SK-N-SH treated with all-trans-retinoic acid at 6 μM for 48 hours (cell line): ENCODE measurements around the gene PCDHGA5.
"Not testable (repeated sequence)": the region's sequence is repeated elsewhere in the genome, so short reads cannot be mapped to it uniquely, and the experiment has no call there.

Experiments
- BACH2 ChIP-seq: fragments of 250-450 bp; sonication (Bioruptor Pico); IDR thresholded peaks from 2 replicates; pipeline ENCODE4 v1.9.0; 2021; ENCODE audit warnings: mild to moderate bottlenecking, borderline replicate concordance
- GLIS3 ChIP-seq: fragments of 250-450 bp; sonication (Bioruptor Pico); IDR thresholded peaks from 2 replicates; pipeline ENCODE4 v1.5.0; 2020; ENCODE audit warnings: mild to moderate bottlenecking, moderate library complexity
- OSR1 ChIP-seq: fragments of 250-450 bp; sonication (Bioruptor Pico); IDR thresholded peaks from 2 replicates; pipeline ENCODE4 v1.8.0; 2022; ENCODE audit warnings: moderate library complexity, mild to moderate bottlenecking, inconsistent platforms
- PPARA ChIP-seq: fragments of 250-450 bp; sonication (Bioruptor Pico); IDR thresholded peaks from 2 replicates; pipeline ENCODE4 v1.5.0; 2020; ENCODE audit warnings: mild to moderate bottlenecking, borderline replicate concordance
- TOX ChIP-seq: fragments of 250-450 bp; sonication (Bioruptor Pico); IDR thresholded peaks from 2 replicates; pipeline ENCODE4 v1.8.0; 2021; ENCODE audit warnings: mild to moderate bottlenecking, moderate library complexity, borderline replicate concordance
- ZFP30 ChIP-seq: fragments of 450-650 bp; formaldehyde crosslinking; IDR thresholded peaks from 2 replicates; pipeline ENCODE4 v1.5.0; 2022; ENCODE audit warnings: mild to moderate bottlenecking, moderate library complexity
- ZNF565 ChIP-seq: fragments of 450-650 bp; formaldehyde crosslinking; conservative IDR thresholded peaks from 2 replicates; pipeline ENCODE4 v1.5.0; 2020; ENCODE audit warnings: low read depth, mild to moderate bottlenecking, moderate library complexity
- ZNF70 ChIP-seq: fragments of 450-650 bp; formaldehyde crosslinking; IDR thresholded peaks from 2 replicates; pipeline ENCODE4 v1.5.0; 2020; ENCODE audit warnings: mild to moderate bottlenecking, moderate library complexity
- TF ChIP-seq, protein P1 (sequence below): fragments of 250-450 bp; sonication (Bioruptor Pico); IDR thresholded peaks from 2 replicates; pipeline ENCODE4 v1.8.0; 2020; ENCODE audit warnings: mild to moderate bottlenecking, moderate library complexity, borderline replicate concordance

GRCh38 chr5:141375444-141376155, 11.6 kb downstream of the PCDHGA5 start:
- not testable (repeated sequence) for TF ChIP-seq ZNF70 (CRISPR knock-in tag); TOX; GLIS3; ZNF565 (CRISPR knock-in tag); OSR1; ZFP30 (CRISPR knock-in tag); BACH2 (CRISPR knock-in tag); PPARA (CRISPR knock-in tag)
- TF ChIP-seq, protein P1, sequence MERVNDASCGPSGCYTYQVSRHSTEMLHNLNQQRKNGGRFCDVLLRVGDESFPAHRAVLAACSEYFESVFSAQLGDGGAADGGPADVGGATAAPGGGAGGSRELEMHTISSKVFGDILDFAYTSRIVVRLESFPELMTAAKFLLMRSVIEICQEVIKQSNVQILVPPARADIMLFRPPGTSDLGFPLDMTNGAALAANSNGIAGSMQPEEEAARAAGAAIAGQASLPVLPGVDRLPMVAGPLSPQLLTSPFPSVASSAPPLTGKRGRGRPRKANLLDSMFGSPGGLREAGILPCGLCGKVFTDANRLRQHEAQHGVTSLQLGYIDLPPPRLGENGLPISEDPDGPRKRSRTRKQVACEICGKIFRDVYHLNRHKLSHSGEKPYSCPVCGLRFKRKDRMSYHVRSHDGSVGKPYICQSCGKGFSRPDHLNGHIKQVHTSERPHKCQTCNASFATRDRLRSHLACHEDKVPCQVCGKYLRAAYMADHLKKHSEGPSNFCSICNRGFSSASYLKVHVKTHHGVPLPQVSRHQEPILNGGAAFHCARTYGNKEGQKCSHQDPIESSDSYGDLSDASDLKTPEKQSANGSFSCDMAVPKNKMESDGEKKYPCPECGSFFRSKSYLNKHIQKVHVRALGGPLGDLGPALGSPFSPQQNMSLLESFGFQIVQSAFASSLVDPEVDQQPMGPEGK (CRISPR knock-in tag), result not testable (repeated sequence)
